Colonic mucosa (tissue), 4 donors: ENCODE data around the gene BLVRB. TPM values are rescaled to one million over a fixed set of nuclear protein-coding genes. Genes with fewer than 3 reads are reported as not detected.
"Not testable (repeated sequence)": the region's sequence is repeated elsewhere in the genome, so short reads cannot be mapped to it uniquely, and the experiment has no call there.

Source experiments
- DNase-seq: peaks from one replicate; pipeline ENCODE4 v3.0.0-alpha.2; 2020
- H3K27ac ChIP-seq: fragments of 200-600 bp; one replicate; pipeline ENCODE4 v1.8.0; 2021
- H3K27me3 ChIP-seq: fragments of 200-600 bp; one replicate; pipeline ENCODE4 v1.8.0; 2021
- H3K36me3 ChIP-seq: fragments of 200-600 bp; one replicate; pipeline ENCODE4 v1.8.0; 2021
- H3K4me1 ChIP-seq: fragments of 200-600 bp; one replicate; pipeline ENCODE4 v1.8.0; 2021; ENCODE audit warnings: mild to moderate bottlenecking
- H3K4me3 ChIP-seq: fragments of 200-600 bp; one replicate; pipeline ENCODE4 v1.8.0; 2021
- H3K9ac ChIP-seq, 2 donors: one replicate each; pipeline ENCODE4 v1.7.0; 2013; ENCODE audit warnings: control low read depth in 2 of 2, low read depth in 2 of 2, low read length in 2 of 2
- H3K9me3 ChIP-seq: fragments of 200-600 bp; one replicate; pipeline ENCODE4 v1.8.0; 2021
- intact Hi-C: fragments of 100-400 bp; cut with DNase I; formaldehyde crosslinking; loops from one replicate; pipeline ENCODE4 v1.14.1; 2022
- total RNA-seq, 2 donors: library from RNA; stranded (reverse); fragmentation: NEBNext Ultra II Directional in 1 of 2; extraction: Animal tissue kit (Norgen Biotek cat#: 25700) in 1 of 2; gene quantifications; one replicate each; pipeline ENCODE4 v1.2.1, GENCODE V29; 2021
- TF ChIP-seq, protein P1 (sequence below): fragments of 200-600 bp; IDR thresholded peaks from one replicate; pipeline ENCODE4 v1.8.0; 2022; ENCODE audit warnings: antibody characterized with exemption, mild to moderate bottlenecking
- donor health status: healthy.
- donor health status: DM: no; HTN: no; CAD: no.
- donor health status: DM: no; HTN: no; CAD: no.

Gene BLVRB
- total RNA-seq, 2 donors from 2014 or later = 76.5 to 94.9 TPM

DNA sequence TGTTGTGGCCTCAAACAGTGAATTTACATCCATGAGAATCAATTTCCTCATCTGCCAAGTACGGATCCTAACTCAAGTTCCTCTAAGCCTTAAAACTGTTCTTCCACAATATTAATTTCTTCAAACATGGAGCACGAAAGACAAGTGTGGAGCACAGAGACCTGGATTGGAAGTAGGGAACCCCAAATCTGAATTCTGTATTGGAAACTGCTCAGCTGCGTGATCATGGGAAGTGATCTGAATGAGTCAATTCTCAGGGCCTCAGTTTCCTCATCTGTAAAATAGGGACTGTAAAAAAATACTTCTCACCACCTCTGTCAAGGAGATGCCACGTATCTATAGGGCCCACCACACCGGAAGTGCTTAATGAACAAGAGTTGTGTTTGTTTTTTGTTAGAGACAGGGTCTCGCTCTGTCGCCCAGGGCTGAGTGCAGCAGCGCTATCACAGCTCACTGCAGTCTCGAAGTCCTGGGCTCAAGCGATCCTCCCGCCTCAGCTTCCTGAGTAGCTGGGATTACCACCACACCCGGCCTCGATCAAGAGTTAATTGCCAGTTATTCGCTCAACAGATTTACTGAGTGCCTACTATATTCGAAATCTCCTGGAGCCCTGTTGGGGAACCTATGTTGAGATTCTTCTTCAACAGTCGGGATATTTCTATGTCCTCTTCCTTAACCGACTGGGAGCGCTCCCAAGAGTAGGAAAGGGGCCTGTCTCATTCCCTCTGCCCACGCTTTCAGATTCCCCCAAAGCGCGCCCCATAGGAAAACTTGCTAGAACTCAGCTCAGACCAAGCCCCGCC, 23.0 kb downstream of the BLVRB start:
- peaks cover 8% of the 10 kb centered on the region for H3K4me1 ChIP-seq
- no peak for DNase-seq
- no peaks in the 10 kb centered on the region for H3K27me3 ChIP-seq
- intact Hi-C loops = no loop called here
- TF ChIP-seq, protein P1, sequence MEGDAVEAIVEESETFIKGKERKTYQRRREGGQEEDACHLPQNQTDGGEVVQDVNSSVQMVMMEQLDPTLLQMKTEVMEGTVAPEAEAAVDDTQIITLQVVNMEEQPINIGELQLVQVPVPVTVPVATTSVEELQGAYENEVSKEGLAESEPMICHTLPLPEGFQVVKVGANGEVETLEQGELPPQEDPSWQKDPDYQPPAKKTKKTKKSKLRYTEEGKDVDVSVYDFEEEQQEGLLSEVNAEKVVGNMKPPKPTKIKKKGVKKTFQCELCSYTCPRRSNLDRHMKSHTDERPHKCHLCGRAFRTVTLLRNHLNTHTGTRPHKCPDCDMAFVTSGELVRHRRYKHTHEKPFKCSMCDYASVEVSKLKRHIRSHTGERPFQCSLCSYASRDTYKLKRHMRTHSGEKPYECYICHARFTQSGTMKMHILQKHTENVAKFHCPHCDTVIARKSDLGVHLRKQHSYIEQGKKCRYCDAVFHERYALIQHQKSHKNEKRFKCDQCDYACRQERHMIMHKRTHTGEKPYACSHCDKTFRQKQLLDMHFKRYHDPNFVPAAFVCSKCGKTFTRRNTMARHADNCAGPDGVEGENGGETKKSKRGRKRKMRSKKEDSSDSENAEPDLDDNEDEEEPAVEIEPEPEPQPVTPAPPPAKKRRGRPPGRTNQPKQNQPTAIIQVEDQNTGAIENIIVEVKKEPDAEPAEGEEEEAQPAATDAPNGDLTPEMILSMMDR = no peak
- no peaks in the 10 kb centered on the region for H3K9me3 ChIP-seq
- H3K27ac ChIP-seq = peak overlapping the region; percentile 44
- H3K36me3 ChIP-seq = peaks cover 4% of the 10 kb centered on the region
- H3K9ac ChIP-seq = peak overlapping the region in 1 of 2 donors; percentile 100
- H3K4me3 ChIP-seq = peak overlapping the region; percentile 66

GRCh38 chr19:40441719-40442253, 23.8 kb downstream of the BLVRB start:
- DNase-seq = no peak
- peaks cover 8% of the 10 kb centered on the region for H3K4me1 ChIP-seq
- no peak overlapping the region for H3K4me3 ChIP-seq

DNA sequence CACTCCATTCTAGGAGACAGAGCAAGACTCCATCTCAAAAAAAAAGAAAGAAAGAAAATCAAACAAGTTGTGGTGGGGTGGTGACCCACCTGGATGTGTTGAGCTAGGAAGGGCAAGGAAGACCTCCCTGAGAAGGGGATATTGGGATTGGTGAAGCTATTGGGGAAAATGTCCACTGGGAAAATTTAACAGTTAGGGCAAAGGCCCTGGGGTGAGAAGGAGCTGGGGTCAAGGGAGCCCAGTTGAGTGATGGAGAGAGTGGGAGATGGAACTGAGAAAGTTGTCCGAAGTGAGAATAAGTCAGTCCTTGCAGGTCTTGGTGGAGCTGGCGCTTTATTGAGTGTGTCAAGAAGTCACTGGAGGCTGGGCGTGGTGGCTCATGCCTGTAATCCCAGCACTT, 27.3 kb downstream of the BLVRB start:
- no peaks in the 10 kb centered on the region for H3K27me3 ChIP-seq
- DNase-seq = no peak
- H3K9ac ChIP-seq = no peak overlapping the region
- intact Hi-C loops = no loop called here
- peaks cover 12% of the 10 kb centered on the region for H3K4me1 ChIP-seq
- no peak overlapping the region for H3K4me3 ChIP-seq
- no peak overlapping the region for H3K27ac ChIP-seq
- TF ChIP-seq, protein P1 = no peak
- peaks cover 4% of the 10 kb centered on the region for H3K36me3 ChIP-seq
- no peaks in the 10 kb centered on the region for H3K9me3 ChIP-seq

More at GRCh38 chr19:40441719-40442253, 23.8 kb downstream of the BLVRB start:
- H3K27ac ChIP-seq = peak overlapping the region; percentile 44
- H3K27me3 ChIP-seq = no peaks in the 10 kb centered on the region
- intact Hi-C loops = no loop called here
- peaks cover 4% of the 10 kb centered on the region for H3K36me3 ChIP-seq
- no peaks in the 10 kb centered on the region for H3K9me3 ChIP-seq
- TF ChIP-seq, protein P1 = no peak
- H3K9ac ChIP-seq = no peak overlapping the region

DNA sequence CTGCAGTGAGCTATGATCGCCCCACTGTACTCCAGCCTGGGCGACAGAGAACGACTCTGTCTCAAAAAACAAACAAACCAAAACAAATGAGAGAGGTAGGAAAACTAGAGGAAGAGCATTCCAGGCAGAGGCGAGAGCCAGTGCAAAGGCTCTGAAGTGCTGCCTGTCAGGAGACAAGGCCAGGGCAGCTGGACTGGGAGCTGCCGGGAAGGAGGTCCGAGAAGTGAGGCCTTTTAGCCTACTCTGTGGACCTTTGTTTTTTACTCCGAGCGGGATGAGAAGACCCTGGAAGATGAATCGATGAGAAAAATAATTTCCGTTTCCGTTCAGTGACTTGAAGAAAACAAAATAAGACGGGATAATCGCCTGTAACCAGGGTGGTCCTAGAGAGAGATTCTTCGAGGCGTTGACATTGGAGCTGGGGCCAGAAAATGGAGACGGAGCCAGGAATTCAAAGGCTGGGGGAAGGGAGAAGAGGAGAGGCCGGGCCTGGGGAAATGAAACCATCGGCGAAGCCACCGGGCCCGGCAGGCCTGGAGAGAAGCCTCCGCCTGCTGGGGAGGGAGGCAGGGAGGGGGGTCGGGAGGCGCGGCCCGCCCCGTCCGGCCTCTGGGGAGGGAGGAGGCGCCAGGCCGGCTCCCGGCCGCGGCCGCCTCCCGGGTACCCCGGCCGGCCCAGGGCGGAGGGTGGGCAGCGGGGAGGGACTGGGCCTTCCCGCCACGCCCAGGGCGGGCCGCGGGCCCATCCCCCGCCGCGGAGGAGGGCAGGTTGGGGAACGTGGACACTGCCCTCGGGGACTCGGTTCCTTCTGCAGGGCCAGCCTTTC, 31.9 kb downstream of the BLVRB start:
- TF ChIP-seq, protein P1 = no peak

GRCh38 chr19:40432760-40433159, 32.8 kb downstream of the BLVRB start:
- H3K27ac ChIP-seq = peak overlapping the region; percentile 94
- H3K36me3 ChIP-seq, H3K27me3 ChIP-seq, H3K9me3 ChIP-seq, H3K4me1 ChIP-seq, intact Hi-C loops, DNase-seq, H3K4me3 ChIP-seq: not testable (repeated sequence)
- H3K9ac ChIP-seq = peak overlapping the region; percentile 83 to 97

More for the DNA sequence above, 31.9 kb downstream of the BLVRB start:
- intact Hi-C loops = no loop called here
- H3K4me1 ChIP-seq = peaks cover 3% of the 10 kb centered on the region
- H3K27ac ChIP-seq = peak overlapping the region; percentile 94
- H3K9ac ChIP-seq = peak overlapping the region; percentile 83 to 97
- no peaks in the 10 kb centered on the region for H3K27me3 ChIP-seq
- peak overlapping the region; percentile 16 for H3K4me3 ChIP-seq
- no peaks in the 10 kb centered on the region for H3K9me3 ChIP-seq
- H3K36me3 ChIP-seq = no peaks in the 10 kb centered on the region
- peak; percentile 93 for DNase-seq
